ENCODE measurements around the gene TMEM260. TPM values are rescaled to one million over a fixed set of nuclear protein-coding genes. Genes with fewer than 3 reads are reported as not detected.
"Not testable (repeated sequence)": the region's sequence is repeated elsewhere in the genome, so short reads cannot be mapped to it uniquely, and the experiment has no call there.

TMEM260 gene
- total RNA-seq, 1 experiment from 2014 or later, result 19.0 TPM

GRCh38 chr14:56598519-56598918, 18.9 kb downstream of the TMEM260 start:
- no peak for DNase-seq (ENCODE audit: low spot score)

GRCh38 chr14:56603648-56604047, 24.1 kb downstream of the TMEM260 start:
- DNase-seq (ENCODE audit: low spot score), result no peak

- no peak for DNase-seq (ENCODE audit: low spot score)
Observed at GRCh38 chr14:56608689-56609088, 29.1 kb downstream of the TMEM260 start.

- not testable (repeated sequence) for DNase-seq (ENCODE audit: low spot score)
Observed at GRCh38 chr14:56611663-56612062, 32.1 kb downstream of the TMEM260 start.

GRCh38 chr14:56617084-56617483, 37.5 kb downstream of the TMEM260 start:
- no peak for DNase-seq (ENCODE audit: low spot score)

GRCh38 chr14:56630707-56631106, 51.1 kb downstream of the TMEM260 start:
- DNase-seq (ENCODE audit: low spot score), result no peak

GRCh38 chr14:56632195-56632594, 52.6 kb downstream of the TMEM260 start:
- DNase-seq (ENCODE audit: low spot score), result no peak

- DNase-seq (ENCODE audit: low spot score), result no peak
Observed at GRCh38 chr14:56633544-56633943, 53.9 kb downstream of the TMEM260 start.

GRCh38 chr14:56635041-56635440, 55.4 kb downstream of the TMEM260 start:
- DNase-seq (ENCODE audit: low spot score), result no peak

- DNase-seq (ENCODE audit: low spot score), result no peak
Observed at GRCh38 chr14:56647493-56647892, 67.9 kb downstream of the TMEM260 start.

GRCh38 chr14:56648508-56649301, 69.1 kb downstream of the TMEM260 start:
- no peak for DNase-seq (ENCODE audit: low spot score)

- no peak for DNase-seq (ENCODE audit: low spot score)
Observed at GRCh38 chr14:56649382-56649781, 69.8 kb downstream of the TMEM260 start.

- DNase-seq (ENCODE audit: low spot score), result no peak
Observed at GRCh38 chr14:56650048-56650447, 70.5 kb downstream of the TMEM260 start.

GRCh38 chr14:56650979-56651378, 71.4 kb downstream of the TMEM260 start:
- DNase-seq (ENCODE audit: low spot score), result no peak

- DNase-seq (ENCODE audit: low spot score), result no peak
Observed at GRCh38 chr14:56657604-56658003, 78.0 kb downstream of the TMEM260 start.

- DNase-seq (ENCODE audit: low spot score), result no peak
Observed at GRCh38 chr14:56659378-56659777, 79.8 kb downstream of the TMEM260 start.

GRCh38 chr14:56659964-56660551, 80.5 kb downstream of the TMEM260 start:
- DNase-seq (ENCODE audit: low spot score), result peak; percentile 32

GRCh38 chr14:56660677-56661389, 81.2 kb downstream of the TMEM260 start:
- DNase-seq (ENCODE audit: low spot score), result no peak

- DNase-seq (ENCODE audit: low spot score), result no peak
Observed at GRCh38 chr14:56661478-56661877, 81.9 kb downstream of the TMEM260 start.

GRCh38 chr14:56664811-56665421, 85.3 kb downstream of the TMEM260 start:
- DNase-seq (ENCODE audit: low spot score), result no peak

- DNase-seq (ENCODE audit: low spot score), result no peak
Observed at GRCh38 chr14:56666294-56666693, 86.7 kb downstream of the TMEM260 start.

GRCh38 chr14:56666716-56667115, 87.1 kb downstream of the TMEM260 start:
- DNase-seq (ENCODE audit: low spot score), result peak; percentile 14
